GM19099 (cell line): ENCODE data around the gene DACH1.

Experiments used
- POLR2A ChIP-seq: IDR thresholded peaks from 3 replicates; pipeline ENCODE4 v1.6.1; 2011; ENCODE audit warnings: low read depth; ENCODE audit not compliant: insufficient read length; ENCODE audit errors: extremely low read depth

DACH1 gene

GRCh38 chr13:71659404-71659803 lies 207.6 kb downstream of the DACH1 start:
- TF ChIP-seq POLR2A = no peak

- no peak for TF ChIP-seq POLR2A
Measured at GRCh38 chr13:71645467-71645866, 221.5 kb downstream of the DACH1 start.

- no peak for TF ChIP-seq POLR2A
Measured at GRCh38 chr13:71644579-71644978, 222.4 kb downstream of the DACH1 start.

- TF ChIP-seq POLR2A = no peak
Measured at GRCh38 chr13:71643448-71643860, 223.6 kb downstream of the DACH1 start.

- TF ChIP-seq POLR2A = no peak
Measured at GRCh38 chr13:71638751-71639150, 228.3 kb downstream of the DACH1 start.

GRCh38 chr13:71634602-71635443 lies 232.2 kb downstream of the DACH1 start:
- TF ChIP-seq POLR2A = no peak

- TF ChIP-seq POLR2A = no peak
Measured at GRCh38 chr13:71634182-71634581, 232.8 kb downstream of the DACH1 start.

GRCh38 chr13:71632721-71633120 lies 234.3 kb downstream of the DACH1 start:
- TF ChIP-seq POLR2A = no peak

GRCh38 chr13:71632206-71632605 lies 234.8 kb downstream of the DACH1 start:
- TF ChIP-seq POLR2A = no peak

- no peak for TF ChIP-seq POLR2A
Measured at GRCh38 chr13:71629167-71629566, 237.8 kb downstream of the DACH1 start.

GRCh38 chr13:71626421-71627117 lies 240.4 kb downstream of the DACH1 start:
- no peak for TF ChIP-seq POLR2A

GRCh38 chr13:71625694-71626093 lies 241.3 kb downstream of the DACH1 start:
- TF ChIP-seq POLR2A = no peak

- TF ChIP-seq POLR2A = no peak
Measured at GRCh38 chr13:71624653-71625600, 242.1 kb downstream of the DACH1 start.

- no peak for TF ChIP-seq POLR2A
Measured at GRCh38 chr13:71621174-71622124, 245.6 kb downstream of the DACH1 start.

- TF ChIP-seq POLR2A = no peak
Measured at GRCh38 chr13:71619096-71619495, 247.9 kb downstream of the DACH1 start.

- TF ChIP-seq POLR2A = no peak
Measured at GRCh38 chr13:71618159-71618558, 248.8 kb downstream of the DACH1 start.
